Left renal pelvis (tissue), 4 donors: ENCODE data around the gene RASL10A. TPM values are rescaled to one million over a fixed set of nuclear protein-coding genes. Genes with fewer than 3 reads are reported as not detected.

Experiments
- DNase-seq, 4 donors: peaks; one replicate each; pipeline ENCODE4 v3.0.0-alpha.2; 2013; ENCODE audit warnings: low read depth in 4 of 4, low spot score in 3 of 4
- polyA plus RNA-seq, 4 donors: library from polyadenylated mRNA; unstranded; fragments of 120-200 nt; gene quantifications; one replicate each; pipeline ENCODE4 v1.2.1, GENCODE V29; 2013; ENCODE audit not compliant: insufficient read length in 4 of 4

The RASL10A gene
- polyA plus RNA-seq, 4 donors = 0.33 to 0.63 (median 0.45) TPM

DNA sequence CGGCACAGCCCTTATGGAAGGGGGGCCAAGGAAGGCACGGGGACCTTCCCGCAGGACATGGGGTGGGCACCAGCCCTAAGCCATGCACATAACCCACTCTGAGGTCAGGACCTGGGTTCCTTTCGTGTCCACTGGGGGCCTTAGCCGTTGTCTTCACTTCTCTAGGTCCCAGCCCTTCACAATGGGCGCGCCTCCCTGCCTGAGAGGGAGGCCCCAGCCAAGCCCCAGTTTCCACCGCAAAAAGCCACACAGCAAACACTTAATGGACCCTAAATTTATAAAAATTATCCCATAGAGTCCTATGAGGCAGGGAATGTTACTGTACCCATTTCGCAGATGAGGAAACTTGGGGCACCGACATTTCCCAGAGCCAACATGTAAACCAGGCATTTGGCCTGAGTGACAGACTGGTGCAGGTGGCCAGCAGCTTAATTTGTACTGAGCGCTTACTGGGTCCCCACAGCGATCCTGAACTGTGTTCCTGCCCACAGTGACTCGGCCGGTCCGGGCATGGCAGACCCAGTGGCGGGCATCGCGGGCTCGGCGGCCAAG lies 7.8 kb downstream of the RASL10A start:
- no peak for DNase-seq

- DNase-seq = peak in 3 of 4 donors; percentile 56 to 64 (median 64)
Observed at GRCh38 chr22:29306835-29307595, 8.5 kb downstream of the RASL10A start.

GRCh38 chr22:29306175-29306834 lies 9.2 kb downstream of the RASL10A start, which contains the start of gene GAS2L1:
Gene GAS2L1, plus strand, starts transcription at chr22:29306650. Its CDS starts 1,456 bp downstream, at chr22:29308106.
- peak in 2 of 4 donors; percentile 52 to 57 for DNase-seq

GRCh38 chr22:29305836-29306174 lies 9.7 kb downstream of the RASL10A start:
- DNase-seq = no peak

DNA sequence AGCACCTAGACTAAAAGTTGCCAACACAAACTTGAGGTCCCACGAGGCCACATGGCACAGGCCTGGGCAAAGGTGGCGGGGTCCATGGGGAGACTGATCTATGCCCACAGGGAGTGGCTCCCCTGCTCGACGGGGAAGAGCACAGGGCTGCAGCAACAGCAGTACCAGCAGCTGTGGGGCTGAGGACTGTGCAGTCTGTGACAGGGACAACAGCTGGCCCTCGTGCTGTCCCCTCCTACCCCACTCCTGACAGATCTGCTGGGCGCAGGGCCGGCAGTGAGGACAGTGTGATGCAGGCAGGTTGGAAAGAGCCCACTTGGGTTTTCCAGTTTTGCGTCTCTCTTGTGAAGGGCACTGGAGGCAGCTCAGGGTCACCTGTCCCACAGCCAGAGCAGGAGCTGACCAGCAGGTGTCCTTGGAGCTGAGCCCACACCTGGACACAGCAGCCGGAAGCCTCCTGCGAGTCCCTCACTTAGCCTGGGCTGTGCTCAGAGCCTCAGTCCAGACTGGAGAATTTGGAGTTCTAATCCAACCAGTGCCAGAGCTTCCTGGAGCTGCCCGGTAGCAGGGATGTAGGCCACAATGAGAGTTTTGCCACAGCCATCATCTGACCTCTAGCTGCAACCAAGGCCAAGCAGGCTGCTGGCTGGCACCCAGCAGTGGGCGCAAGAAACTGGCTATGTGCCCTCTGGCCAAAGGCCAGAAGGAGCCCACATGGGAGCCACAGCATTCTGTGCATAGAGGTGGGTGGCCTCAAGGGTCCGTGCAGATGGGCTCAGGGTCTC lies 12.6 kb downstream of the RASL10A start:
- no peak for DNase-seq

GRCh38 chr22:29302402-29302680 lies 13.2 kb downstream of the RASL10A start:
- DNase-seq = no peak

GRCh38 chr22:29301716-29302401 lies 13.6 kb downstream of the RASL10A start:
- DNase-seq = no peak

GRCh38 chr22:29300807-29301601 lies 14.5 kb downstream of the RASL10A start:
- no peak for DNase-seq

- no peak for DNase-seq
Observed at GRCh38 chr22:29300467-29300806, 15.1 kb downstream of the RASL10A start.

GRCh38 chr22:29299136-29299900 lies 16.2 kb downstream of the RASL10A start:
- no peak for DNase-seq

DNA sequence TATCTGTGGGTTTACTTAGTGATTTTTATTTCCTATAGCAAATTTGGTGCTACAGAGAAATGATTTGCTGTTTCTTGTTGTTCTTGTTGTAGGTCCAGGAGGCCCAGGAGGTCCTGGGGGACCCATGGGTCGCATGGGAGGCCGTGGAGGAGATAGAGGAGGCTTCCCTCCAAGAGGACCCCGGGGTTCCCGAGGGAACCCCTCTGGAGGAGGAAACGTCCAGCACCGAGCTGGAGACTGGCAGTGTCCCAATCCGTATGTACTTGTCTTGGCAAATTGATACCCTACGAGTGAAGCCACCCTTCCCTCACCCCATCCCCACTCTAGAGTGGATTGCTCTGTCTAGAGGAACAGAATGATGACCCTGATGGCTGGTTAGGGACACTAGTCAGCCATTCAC lies 16.9 kb downstream of the RASL10A start:
- no peak for DNase-seq

- DNase-seq = no peak
Observed at GRCh38 chr22:29292379-29292778, 23.1 kb downstream of the RASL10A start.

- no peak for DNase-seq
Observed at GRCh38 chr22:29291215-29291614, 24.3 kb downstream of the RASL10A start.

DNA sequence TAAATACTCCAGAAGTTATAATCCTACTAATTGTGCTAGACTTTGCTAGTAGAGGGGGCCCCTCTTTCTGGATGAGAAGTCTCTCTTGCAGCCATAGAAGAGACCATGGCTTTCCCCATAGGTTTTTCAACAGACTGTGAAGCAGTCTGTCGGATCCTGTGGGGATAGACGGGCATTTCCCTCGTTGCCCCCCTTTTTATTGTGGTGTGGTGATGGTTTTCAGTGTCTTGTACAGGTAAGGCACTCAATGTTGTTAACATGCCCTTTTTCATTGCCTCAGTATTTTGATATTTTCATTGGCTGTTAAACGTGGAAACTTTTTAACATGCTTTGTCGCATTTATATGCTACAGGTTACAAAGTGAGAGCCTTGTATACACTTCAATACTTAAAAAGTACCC lies 25.4 kb downstream of the RASL10A start:
- DNase-seq = no peak

GRCh38 chr22:29288837-29289236 lies 26.7 kb downstream of the RASL10A start:
- no peak for DNase-seq

- DNase-seq = no peak
Observed at GRCh38 chr22:29284196-29284595, 31.3 kb downstream of the RASL10A start.

GRCh38 chr22:29277927-29278326 lies 37.6 kb downstream of the RASL10A start:
- no peak for DNase-seq

DNA sequence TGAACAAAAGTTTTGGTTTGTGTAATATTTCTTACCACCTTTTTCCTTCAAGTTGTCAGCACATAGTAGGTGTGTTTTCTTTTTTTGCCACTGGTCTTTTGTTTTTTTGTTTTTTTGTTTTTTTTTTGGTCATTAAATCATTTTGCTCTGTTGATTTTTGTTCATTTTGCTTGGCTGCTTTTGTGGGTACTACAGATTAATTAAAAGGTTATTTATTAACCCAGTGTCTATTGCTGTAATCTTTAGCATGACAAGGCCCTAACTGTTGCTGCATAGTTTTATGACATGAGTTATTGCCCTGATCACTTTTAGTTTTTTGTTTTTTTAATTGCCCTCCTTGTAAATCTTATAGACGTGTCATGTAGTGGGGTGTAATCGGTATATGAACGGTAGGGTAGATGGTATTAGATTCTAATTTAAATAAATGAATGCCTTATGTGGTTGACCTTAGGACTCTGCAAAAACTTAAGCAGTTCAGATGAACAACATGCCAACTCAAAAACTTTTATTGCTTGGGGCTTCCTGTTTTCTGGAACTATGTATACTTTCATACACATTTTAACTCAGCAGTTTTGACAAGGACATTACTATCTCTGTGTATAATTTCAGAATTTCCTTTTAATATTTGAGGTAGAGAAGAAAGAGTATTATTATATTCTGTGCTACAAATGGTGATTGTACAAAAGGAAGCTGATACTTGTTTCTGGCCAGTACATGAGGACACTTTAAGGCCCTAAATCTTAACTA lies 39.5 kb downstream of the RASL10A start:
- no peak for DNase-seq

- DNase-seq = no peak
Observed at GRCh38 chr22:29275167-29275566, 40.3 kb downstream of the RASL10A start.
